Cardiac fibroblast (primary cell): Measurements from ENCODE around the gene PDSS1.
"Not testable (repeated sequence)": the region's sequence is repeated elsewhere in the genome, so short reads cannot be mapped to it uniquely, and the experiment has no call there.

Experiments
- DNase-seq, 2 donors: peaks; one replicate each; pipeline versions ENCODE4 v3.0.0 to v3.0.0-alpha.2; 2010; ENCODE audit warnings: low read depth in 2 of 2
- H3K4me3 ChIP-seq, 2 donors: replicated peaks in 1 of 2; 1 replicate in 1 of 2; 2 replicates in 1 of 2; pipeline ENCODE4 v1.5.1; 2011; ENCODE audit warnings: low read depth in 2 of 2, low read length in 2 of 2, mild to moderate bottlenecking in 2 of 2, moderate library complexity in 1 of 2
- TF ChIP-seq, protein P1 (sequence below): IDR thresholded peaks from one replicate; pipeline ENCODE4 v1.5.1; 2011; ENCODE audit warnings: low read depth, mild to moderate bottlenecking, low read length, inconsistent platforms

Gene PDSS1, protein sequence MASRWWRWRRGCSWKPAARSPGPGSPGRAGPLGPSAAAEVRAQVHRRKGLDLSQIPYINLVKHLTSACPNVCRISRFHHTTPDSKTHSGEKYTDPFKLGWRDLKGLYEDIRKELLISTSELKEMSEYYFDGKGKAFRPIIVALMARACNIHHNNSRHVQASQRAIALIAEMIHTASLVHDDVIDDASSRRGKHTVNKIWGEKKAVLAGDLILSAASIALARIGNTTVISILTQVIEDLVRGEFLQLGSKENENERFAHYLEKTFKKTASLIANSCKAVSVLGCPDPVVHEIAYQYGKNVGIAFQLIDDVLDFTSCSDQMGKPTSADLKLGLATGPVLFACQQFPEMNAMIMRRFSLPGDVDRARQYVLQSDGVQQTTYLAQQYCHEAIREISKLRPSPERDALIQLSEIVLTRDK

DNA sequence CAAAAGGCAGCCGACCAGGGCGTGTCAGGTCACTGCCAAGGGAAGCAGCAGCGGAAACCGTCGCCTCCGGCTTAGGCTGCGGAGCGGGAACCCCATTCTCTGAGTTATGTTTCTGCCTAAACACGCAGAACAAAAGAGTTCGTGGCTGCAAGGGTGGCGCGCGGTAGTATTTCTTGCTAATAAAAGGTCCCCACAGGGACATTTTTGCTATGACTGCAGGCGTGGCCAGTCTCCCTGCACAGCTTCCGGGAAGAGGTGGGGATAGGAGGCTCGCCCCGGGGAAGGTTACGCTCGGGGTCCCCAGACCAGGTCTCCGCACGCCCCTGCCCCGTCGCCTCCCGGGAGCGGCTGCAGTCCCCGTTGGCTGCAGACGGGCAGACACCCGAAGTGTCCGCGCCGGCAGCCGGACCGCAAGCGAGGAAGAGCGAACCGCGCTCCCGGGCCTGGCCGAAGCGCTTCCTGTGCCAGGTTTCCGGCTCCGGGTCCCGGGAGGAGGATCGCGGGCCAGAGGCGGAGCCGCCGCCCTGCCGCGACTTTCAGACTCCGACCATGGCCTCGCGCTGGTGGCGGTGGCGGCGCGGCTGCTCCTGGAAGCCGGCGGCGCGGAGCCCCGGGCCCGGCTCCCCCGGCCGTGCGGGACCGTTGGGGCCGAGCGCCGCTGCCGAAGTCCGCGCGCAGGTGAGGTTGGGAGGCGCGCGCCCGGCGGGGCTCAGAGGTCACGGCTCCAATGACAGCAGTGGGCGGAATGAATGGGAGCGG is at the start of gene PDSS1:
Gene PDSS1 (plus strand): TSS at position 539 of the 759 bp plus-strand sequence. CDS start 11 bp downstream, at position 550.
- TF ChIP-seq, protein P1, sequence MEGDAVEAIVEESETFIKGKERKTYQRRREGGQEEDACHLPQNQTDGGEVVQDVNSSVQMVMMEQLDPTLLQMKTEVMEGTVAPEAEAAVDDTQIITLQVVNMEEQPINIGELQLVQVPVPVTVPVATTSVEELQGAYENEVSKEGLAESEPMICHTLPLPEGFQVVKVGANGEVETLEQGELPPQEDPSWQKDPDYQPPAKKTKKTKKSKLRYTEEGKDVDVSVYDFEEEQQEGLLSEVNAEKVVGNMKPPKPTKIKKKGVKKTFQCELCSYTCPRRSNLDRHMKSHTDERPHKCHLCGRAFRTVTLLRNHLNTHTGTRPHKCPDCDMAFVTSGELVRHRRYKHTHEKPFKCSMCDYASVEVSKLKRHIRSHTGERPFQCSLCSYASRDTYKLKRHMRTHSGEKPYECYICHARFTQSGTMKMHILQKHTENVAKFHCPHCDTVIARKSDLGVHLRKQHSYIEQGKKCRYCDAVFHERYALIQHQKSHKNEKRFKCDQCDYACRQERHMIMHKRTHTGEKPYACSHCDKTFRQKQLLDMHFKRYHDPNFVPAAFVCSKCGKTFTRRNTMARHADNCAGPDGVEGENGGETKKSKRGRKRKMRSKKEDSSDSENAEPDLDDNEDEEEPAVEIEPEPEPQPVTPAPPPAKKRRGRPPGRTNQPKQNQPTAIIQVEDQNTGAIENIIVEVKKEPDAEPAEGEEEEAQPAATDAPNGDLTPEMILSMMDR: no peak
- DNase-seq: peak; percentile 62 to 69
- H3K4me3 ChIP-seq: peak within 1 kb of the TSS; percentile 90 to 91

DNA sequence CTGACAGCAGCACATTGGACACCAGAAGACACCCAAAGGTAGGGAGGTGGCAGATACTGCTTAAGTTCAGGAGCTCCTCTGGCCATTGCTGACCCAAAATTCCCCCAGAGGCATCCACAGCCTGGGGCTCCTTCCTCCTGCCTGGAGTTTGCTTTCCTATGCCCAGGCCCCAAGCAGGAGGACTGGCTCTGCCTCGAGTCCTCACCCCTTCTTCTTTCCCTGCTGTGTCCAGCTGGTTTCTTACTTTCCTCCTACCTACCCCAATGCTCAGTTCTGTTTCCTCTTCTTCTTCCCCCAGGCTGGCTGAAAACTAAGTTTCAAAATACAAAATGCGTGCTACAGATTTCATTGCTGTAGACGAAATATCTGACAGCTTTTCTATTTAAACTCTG is 49.3 kb upstream of the PDSS1 start:
- not testable (repeated sequence) for DNase-seq, H3K4me3 ChIP-seq

DNA sequence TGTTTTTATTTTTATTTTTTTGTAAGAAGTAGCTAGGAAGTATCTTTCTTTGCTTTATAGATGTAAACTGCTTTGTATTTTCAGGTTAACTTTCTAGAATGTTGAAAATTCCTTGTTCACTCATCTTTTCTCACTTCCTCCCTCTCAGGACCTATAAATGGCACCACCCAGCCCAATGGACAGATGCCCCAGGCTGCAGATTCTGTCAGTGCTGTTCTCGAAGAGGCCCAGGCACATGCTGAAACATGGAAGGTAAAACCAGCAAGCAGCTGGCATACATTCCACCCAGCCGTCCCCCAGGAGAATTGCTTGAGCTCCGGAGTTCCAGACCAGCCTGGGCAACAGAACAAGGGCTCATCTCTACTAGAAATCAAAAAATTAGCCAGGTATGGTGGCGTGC is 47.1 kb upstream of the PDSS1 start:
- no peak for DNase-seq
- TF ChIP-seq, protein P1: no peak

DNA sequence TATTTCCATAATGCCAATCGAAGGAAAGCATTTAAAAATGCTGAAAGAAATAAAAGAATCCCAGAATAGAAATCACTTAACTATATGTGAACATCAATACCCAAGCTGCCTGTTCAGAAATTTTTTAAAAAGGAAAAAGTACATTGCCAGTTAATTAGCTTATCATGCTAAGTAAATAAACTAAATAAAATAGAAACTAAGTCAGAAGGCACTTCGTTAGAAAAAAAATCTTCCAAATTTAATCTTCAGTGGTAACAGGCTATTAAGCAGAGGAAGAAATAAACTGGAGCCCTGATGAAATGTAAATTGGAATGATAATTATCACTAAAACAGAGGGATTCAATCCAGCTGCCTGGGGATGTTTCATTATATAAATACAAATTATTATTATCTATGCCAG is 46.0 kb upstream of the PDSS1 start:
- H3K4me3 ChIP-seq, DNase-seq: not testable (repeated sequence)

More for the DNA sequence above, 47.1 kb upstream of the PDSS1 start:
- H3K4me3 ChIP-seq: no peak overlapping the region

DNA sequence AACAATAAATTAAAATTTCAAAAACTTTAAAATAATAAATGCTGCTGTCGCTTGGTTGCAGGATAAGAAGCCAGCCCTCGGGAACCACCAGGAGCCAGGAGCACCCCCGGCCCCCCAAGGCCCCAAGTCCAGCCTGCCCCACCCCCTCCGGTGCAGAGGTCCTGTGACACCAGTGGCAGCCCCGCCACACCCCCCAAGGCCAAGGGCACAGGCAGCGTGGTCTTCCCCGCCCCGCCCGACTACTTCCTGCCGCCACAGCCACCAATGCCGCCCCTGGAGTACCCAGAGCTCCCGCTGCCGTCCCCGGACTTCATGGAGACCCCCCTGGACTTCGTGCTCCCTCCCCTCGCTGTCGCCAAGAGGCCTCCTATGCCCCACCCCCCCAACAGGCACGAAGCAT is 44.5 kb upstream of the PDSS1 start:
- no peak for DNase-seq
- TF ChIP-seq, protein P1: no peak
- no peak overlapping the region for H3K4me3 ChIP-seq

DNA sequence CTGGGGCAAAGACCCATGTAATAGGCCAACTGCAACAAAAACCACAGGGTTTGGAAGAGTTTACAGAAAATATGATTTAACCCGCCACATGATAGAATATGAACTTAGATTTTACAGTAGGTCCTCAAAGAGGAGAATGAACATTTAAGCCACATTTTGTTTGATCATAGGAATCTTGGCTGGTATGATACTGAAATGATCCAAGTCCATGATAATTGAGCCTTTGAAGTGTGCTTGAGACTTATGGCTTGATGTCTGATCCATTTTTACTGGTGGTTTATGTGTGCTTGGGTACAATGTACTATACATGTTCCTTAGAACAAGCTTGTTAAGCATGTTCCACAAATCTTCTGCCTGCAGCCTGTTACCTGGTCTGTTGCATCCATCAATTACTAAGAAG is 41.8 kb upstream of the PDSS1 start:
- no peak overlapping the region for H3K4me3 ChIP-seq
- DNase-seq: no peak
- TF ChIP-seq, protein P1: no peak

DNA sequence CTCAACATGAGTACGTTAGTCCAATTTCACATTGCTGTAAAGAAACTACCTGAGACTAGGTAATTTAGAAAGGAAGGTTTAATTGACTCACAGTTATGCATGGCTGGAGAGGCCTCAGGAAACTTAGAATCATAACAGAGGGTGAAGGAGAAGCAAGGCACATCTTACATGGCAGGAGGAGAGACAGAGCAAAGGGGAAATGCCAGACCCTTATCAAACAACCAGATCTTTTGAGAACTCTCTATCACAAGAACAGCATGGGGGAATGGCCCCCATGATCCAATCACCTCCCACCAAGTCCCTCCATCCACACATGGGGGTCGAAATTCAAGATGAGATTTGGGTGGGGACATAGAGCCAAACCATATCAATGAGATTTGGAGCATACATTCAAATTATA is 34.6 kb upstream of the PDSS1 start:
- no peak for DNase-seq
- H3K4me3 ChIP-seq: no peak overlapping the region
- TF ChIP-seq, protein P1: no peak
